NCI-H510A (cell line): ENCODE data around the gene CRTAC1.
A peak's percentile ranks its signal among the peaks of the same experiment; 100 is the strongest.

Experiments
- DNase-seq: peaks from one replicate; lab custom pipeline; 2025; lab: John Stamatoyannopoulos, UW

CRTAC1 gene

GRCh38 chr10:97924678-97925077, 105.7 kb downstream of the CRTAC1 start:
- no peak for DNase-seq

DNA sequence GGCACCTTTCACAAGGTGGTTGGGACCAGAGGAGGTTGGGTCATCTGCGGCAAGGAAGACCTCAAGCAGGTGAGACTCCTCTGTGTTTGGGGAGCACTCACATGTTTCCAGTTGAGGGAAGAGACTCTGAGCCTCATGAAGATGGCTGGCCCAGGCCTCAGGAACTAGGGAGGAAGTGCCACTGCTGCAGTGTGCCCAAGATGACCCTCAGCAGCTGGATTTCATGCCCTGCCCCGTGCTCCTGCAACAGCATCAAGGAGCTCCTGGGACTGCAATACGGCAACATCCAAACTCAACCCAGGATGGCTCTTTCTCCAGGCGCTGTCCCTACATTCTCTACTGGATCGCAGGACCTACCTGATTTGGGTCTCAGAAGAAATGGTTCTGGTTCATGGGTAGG, 106.9 kb downstream of the CRTAC1 start:
- DNase-seq: no peak

- DNase-seq: no peak
Observed at GRCh38 chr10:97923057-97923456, 107.4 kb downstream of the CRTAC1 start.

- no peak for DNase-seq
Observed at GRCh38 chr10:97922022-97922758, 108.2 kb downstream of the CRTAC1 start.

- DNase-seq: no peak
Observed at GRCh38 chr10:97921581-97922021, 108.8 kb downstream of the CRTAC1 start.

DNA sequence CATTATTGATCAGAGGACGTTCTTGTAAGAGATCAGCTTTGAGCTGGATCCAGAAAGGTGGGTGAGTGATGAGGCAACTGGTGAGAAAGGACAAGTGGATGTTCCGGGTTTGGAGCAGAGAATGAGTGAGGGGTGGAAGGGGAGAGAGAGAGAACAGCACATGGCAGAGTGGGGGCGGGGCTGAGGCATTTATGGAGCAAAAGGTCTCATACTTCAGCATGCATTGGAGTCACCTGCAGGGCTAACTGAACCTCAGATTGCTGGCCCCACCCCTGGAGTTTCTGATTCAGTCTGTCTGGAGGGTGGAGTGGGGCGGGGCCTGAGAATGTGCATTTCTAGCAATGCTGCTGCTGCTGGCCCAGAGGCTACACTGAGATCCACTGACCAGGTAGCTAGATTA, 109.6 kb downstream of the CRTAC1 start:
- no peak for DNase-seq

DNA sequence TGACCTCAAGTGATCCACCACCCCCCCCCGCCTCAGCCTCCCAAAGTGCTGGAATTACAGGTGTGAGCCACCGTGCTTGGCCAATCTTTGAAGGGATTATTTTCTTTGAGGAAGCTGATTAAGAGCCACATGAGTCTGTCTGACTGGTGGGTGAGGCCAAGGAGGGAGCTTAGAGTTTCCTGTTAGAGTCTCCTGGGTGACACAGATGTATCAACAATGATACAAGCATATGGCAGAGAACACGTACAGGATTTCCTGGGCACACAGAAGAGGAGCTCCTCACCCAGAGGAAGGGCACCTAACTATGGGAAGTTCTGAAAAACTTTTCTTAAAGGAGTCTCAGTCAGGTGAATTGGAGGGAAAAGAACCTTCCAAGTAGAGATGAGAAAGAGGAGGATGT, 111.4 kb downstream of the CRTAC1 start:
- no peak for DNase-seq

GRCh38 chr10:97916586-97916985, 113.8 kb downstream of the CRTAC1 start:
- DNase-seq: no peak

GRCh38 chr10:97915346-97916131, 114.9 kb downstream of the CRTAC1 start:
- no peak for DNase-seq

DNA sequence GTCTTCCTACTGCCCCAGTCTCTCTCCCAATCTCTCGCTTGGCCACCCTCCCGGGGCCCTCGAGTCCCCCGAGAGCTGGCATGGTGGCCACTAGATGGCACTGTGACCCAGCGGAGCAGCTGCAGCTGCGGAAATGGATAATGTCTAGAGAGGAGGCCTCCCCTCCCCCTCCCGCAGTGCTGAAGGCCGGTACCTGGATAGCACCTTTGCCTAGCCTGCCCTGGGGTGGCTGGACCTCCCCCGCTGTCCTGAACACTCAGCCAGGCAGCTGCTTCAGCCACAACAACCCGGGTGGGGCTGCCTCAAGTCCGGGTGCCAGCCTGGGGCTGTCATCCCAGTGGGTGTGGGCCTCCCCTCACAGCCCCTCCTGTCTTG, 115.6 kb downstream of the CRTAC1 start:
- peak; percentile 74 for DNase-seq

DNA sequence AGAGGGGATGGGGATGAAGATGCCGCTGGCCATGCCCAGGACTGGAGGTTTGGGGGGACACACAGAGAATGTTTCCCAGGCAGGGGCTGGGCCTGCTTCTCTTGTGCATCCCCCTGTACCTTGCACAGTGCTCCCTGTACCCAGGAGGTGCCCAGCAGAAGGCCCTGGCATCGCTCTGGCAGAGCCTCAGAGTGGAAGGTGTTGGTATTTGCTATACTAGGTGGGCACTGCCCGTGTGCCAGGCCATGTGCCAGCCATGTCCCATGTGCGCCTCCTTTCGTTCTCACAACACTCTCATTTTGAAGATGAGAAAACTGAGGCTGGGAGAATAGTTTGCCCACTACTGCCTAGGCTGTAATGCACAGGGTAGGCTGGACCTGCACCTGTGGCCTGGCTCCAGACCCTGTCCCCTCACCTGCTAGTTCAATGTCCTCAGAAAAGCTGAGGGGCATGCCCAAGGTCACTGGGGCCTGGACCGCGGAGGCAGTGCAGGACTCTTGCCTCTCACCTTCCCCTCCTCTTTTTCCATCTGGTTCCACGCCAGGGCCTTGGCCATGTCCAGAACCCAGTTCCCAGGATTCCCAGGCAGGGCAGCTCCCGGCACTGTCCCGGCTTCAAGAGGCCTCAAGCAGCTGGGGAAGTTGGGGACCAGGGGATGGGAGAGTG, 116.1 kb downstream of the CRTAC1 start:
- DNase-seq: no peak

GRCh38 chr10:97913614-97914013, 116.8 kb downstream of the CRTAC1 start:
- DNase-seq: no peak

- no peak for DNase-seq
Observed at GRCh38 chr10:97913193-97913592, 117.2 kb downstream of the CRTAC1 start.

DNA sequence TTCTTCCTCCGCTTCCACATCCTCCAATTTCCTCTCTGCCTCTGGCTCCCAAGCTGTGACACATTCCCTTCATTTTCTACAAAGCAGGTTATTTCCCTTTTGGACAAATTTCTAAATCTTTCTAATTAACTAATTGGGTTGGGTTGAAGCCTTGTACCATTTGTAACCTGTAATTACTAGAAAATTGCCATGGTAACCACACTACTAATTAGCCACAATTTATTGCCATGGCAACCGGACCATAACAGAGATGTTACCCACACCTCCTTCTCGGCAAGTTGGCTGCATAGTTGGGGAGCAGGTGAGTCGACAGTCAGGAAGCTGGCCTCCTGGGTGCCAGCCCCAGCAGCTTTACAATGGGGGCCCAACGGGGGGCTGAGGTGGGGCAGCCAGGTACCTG, 119.2 kb downstream of the CRTAC1 start:
- DNase-seq: no peak

- DNase-seq: no peak
Observed at GRCh38 chr10:97910661-97911060, 119.8 kb downstream of the CRTAC1 start.

- no peak for DNase-seq
Observed at GRCh38 chr10:97907830-97908229, 122.6 kb downstream of the CRTAC1 start.

GRCh38 chr10:97907211-97907610, 123.2 kb downstream of the CRTAC1 start:
- DNase-seq: no peak

DNA sequence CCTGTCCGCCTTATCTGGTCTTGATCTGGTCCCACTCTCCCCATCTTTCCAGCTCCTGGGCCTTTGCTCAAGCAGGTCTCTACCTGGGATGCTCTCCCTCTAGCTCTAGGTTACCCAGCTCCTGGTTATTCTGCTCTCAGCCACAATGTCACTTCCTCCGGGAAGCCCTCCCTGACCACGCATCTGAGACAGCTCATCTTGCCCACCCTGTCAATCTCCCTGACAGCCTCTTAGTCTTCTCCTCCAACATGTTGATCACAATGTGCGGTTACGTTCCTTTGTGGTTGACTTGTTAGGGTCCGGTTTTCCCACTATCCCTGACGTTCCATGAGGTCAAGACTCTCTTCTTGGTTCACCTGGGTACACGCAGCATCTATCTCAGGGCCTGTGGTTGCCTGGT, 125.1 kb downstream of the CRTAC1 start:
- no peak for DNase-seq

DNA sequence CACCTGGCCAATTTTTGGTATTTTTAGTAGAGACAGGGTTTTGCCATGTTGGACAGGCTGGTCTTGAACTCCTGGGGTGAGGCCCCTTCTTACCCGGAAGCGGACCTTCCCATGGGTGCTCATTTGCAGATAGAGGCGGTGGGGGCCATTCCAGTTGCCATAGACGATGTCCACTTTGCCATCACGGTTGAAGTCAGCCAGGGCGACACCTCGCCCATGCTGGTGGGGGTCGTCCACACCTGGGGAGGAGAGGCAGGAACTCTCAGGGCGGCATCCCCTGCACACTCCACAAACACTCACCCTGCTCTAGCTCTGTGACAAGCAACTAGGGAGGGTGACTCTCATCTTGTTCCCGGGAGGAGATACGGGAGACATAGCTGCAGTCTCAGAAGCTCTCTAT, 125.8 kb downstream of the CRTAC1 start:
- DNase-seq: no peak

DNA sequence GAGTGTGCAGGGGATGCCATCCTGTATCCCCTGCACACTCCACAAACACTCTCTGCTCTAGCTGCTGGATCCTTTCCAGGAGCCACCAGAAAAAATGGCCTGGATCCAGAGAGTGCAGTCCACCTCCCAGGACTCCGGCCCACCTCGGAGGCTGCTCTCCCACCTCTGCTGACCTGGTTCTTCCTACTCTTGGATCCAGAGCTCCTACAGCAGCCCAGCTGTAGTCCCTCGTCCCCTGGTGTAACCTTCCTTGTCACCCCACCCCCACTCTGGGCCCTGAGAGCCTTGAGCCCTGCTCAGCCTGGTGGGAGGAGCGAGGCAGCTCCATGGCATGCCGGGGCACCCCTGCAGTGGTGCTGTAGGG, 126.4 kb downstream of the CRTAC1 start:
- DNase-seq: no peak

GRCh38 chr10:97903128-97904017, 127.0 kb downstream of the CRTAC1 start:
- no peak for DNase-seq

DNA sequence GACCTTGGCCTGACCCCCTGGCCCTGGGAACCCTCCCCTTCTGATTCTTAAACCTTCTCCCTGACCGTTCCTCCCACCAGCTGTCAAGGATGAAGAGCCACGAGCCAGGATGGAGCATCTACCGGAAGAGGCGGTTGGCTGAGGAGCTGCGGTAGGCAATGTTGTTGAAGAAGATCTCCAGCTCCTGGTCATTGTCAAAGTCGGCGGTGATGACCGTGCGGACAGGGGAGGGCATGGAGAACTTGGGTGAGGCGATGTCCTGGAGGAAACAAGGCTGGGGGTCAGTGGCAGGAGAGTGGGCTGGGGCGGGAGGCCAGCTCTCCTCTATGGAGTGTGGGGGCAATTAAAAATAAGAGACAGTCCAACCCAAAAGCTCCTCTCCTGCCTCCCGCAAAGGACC, 129.0 kb downstream of the CRTAC1 start:
- DNase-seq: no peak
